Peyer's patch (tissue), 4 donors: ENCODE measurements around the gene ATP10A. TPM values are rescaled to one million over a fixed set of nuclear protein-coding genes. Genes with fewer than 3 reads are reported as not detected.

Source experiments
- DNase-seq, 3 donors: peaks; one replicate each; pipeline ENCODE4 v3.0.0-alpha.2; 2017 to 2019
- H3K27ac ChIP-seq, 4 donors: fragments of 200-600 bp; sonication (generic); one replicate each; pipeline ENCODE4 v1.5.1; 2016 to 2019
- H3K27me3 ChIP-seq, 2 donors: fragments of 200-600 bp; sonication (generic); one replicate each; pipeline ENCODE4 v1.5.1; 2019
- H3K36me3 ChIP-seq, 3 donors: fragments of 200-600 bp; sonication (generic); one replicate each; pipeline ENCODE4 v1.5.1; 2016 to 2019
- H3K4me1 ChIP-seq, 4 donors: fragments of 200-600 bp; sonication (generic); one replicate each; pipeline ENCODE4 v1.5.1; 2016 to 2019
- H3K4me3 ChIP-seq, 4 donors: fragments of 200-600 bp; sonication (generic); 1 replicate in 3 of 4; 2 replicates in 1 of 4; pipeline ENCODE4 v1.5.1; 2016 to 2019; ENCODE audit warnings: mild to moderate bottlenecking in 1 of 4
- H3K9me3 ChIP-seq, 4 donors: fragments of 200-600 bp; sonication (generic); one replicate each; pipeline ENCODE4 v1.5.1; 2016 to 2019; ENCODE audit warnings: mild to moderate bottlenecking in 1 of 4
- CTCF ChIP-seq, 6 experiments: fragments of 450-650 bp in 4 of 6; fragments of 200-600 bp in 2 of 6; sonication (generic) in 1 of 6; IDR thresholded peaks; one replicate each; pipeline ENCODE4 v1.5.1; 2017 to 2019; ENCODE audit warnings: antibody characterized with exemption in 6 of 6, mild to moderate bottlenecking in 3 of 6, moderate library complexity in 1 of 6
- POLR2A ChIP-seq, 2 donors: fragments of 450-650 bp; IDR thresholded peaks; one replicate each; pipeline ENCODE4 v1.5.1; 2017; ENCODE audit warnings: antibody characterized with exemption in 2 of 2, mild to moderate bottlenecking in 2 of 2, moderate library complexity in 2 of 2
- total RNA-seq, 4 donors: library from RNA; depleted of rRNA; stranded (reverse); fragments of >200 nt; gene quantifications; one replicate each; pipeline ENCODE4 v1.1.0, GENCODE V29; 2016

The ATP10A gene
- total RNA-seq, 4 donors from 2014 or later = 1.6 to 7.4 (median 3.7) TPM

- TF ChIP-seq CTCF (IDR thresholded peaks at IDR 0.05) = no peak
- TF ChIP-seq POLR2A (IDR thresholded peaks at IDR 0.05) = no peak
- no peaks in the 10 kb centered on the region for H3K27me3 ChIP-seq
- no peak overlapping the region for H3K27ac ChIP-seq
- H3K36me3 ChIP-seq = no peaks in the 10 kb centered on the region
- no peaks in the 10 kb centered on the region for H3K4me1 ChIP-seq
- H3K9me3 ChIP-seq = no peaks in the 10 kb centered on the region
- H3K4me3 ChIP-seq = no peak overlapping the region
- no peak for DNase-seq
Measured at GRCh38 chr15:25905140-25905539, 42.0 kb upstream of the ATP10A start.

GRCh38 chr15:25903024-25903581 lies 40.0 kb upstream of the ATP10A start:
- no peak overlapping the region for H3K4me3 ChIP-seq
- TF ChIP-seq CTCF (IDR thresholded peaks at IDR 0.05) (no peak), POLR2A (IDR thresholded peaks at IDR 0.05) (no peak)
- H3K36me3 ChIP-seq = no peaks in the 10 kb centered on the region
- no peaks in the 10 kb centered on the region for H3K27me3 ChIP-seq
- H3K4me1 ChIP-seq = no peaks in the 10 kb centered on the region
- no peak for DNase-seq
- no peaks in the 10 kb centered on the region for H3K9me3 ChIP-seq
- H3K27ac ChIP-seq = no peak overlapping the region

- Histone ChIP-seq H3K36me3 (no peaks in the 10 kb centered on the region), H3K4me1 (no peaks in the 10 kb centered on the region), H3K27me3 (no peaks in the 10 kb centered on the region), H3K27ac (no peak overlapping the region), H3K9me3 (no peaks in the 10 kb centered on the region), H3K4me3 (no peak overlapping the region)
- no peak for TF ChIP-seq CTCF (IDR thresholded peaks at IDR 0.05)
- no peak for TF ChIP-seq POLR2A (IDR thresholded peaks at IDR 0.05)
- no peak for DNase-seq
Measured at GRCh38 chr15:25901811-25902605, 38.9 kb upstream of the ATP10A start.

GRCh38 chr15:25900901-25901300 lies 37.8 kb upstream of the ATP10A start:
- DNase-seq = no peak
- Histone ChIP-seq H3K27ac (no peak overlapping the region), H3K9me3 (no peaks in the 10 kb centered on the region), H3K4me3 (no peak overlapping the region), H3K36me3 (no peaks in the 10 kb centered on the region), H3K4me1 (no peaks in the 10 kb centered on the region), H3K27me3 (no peaks in the 10 kb centered on the region)
- TF ChIP-seq CTCF (IDR thresholded peaks at IDR 0.05) (no peak), POLR2A (IDR thresholded peaks at IDR 0.05) (no peak)

- Histone ChIP-seq H3K4me3 (no peak overlapping the region), H3K27me3 (no peaks in the 10 kb centered on the region), H3K36me3 (no peaks in the 10 kb centered on the region), H3K9me3 (no peaks in the 10 kb centered on the region), H3K27ac (no peak overlapping the region), H3K4me1 (no peaks in the 10 kb centered on the region)
- TF ChIP-seq POLR2A (IDR thresholded peaks at IDR 0.05) = no peak
- no peak for TF ChIP-seq CTCF (IDR thresholded peaks at IDR 0.05)
- no peak for DNase-seq
Measured at GRCh38 chr15:25900431-25900830, 37.3 kb upstream of the ATP10A start.
